GM19397 (cell line): Measurements from ENCODE around the gene ANGEL1.
A peak's percentile ranks its signal among the peaks of the same experiment; 100 is the strongest.

ENCODE experiments used
- ATAC-seq: cut with Tn5 transposase; IDR thresholded peaks from one replicate; pipeline ENCODE4 v1.9.1; 2021; ENCODE audit warnings: mild to moderate bottlenecking, moderate library complexity; ENCODE audit not compliant: unreplicated experiment

The ANGEL1 gene

GRCh38 chr14:76767681-76768656 lies 44.7 kb downstream of the ANGEL1 start:
- ATAC-seq: no peak

DNA sequence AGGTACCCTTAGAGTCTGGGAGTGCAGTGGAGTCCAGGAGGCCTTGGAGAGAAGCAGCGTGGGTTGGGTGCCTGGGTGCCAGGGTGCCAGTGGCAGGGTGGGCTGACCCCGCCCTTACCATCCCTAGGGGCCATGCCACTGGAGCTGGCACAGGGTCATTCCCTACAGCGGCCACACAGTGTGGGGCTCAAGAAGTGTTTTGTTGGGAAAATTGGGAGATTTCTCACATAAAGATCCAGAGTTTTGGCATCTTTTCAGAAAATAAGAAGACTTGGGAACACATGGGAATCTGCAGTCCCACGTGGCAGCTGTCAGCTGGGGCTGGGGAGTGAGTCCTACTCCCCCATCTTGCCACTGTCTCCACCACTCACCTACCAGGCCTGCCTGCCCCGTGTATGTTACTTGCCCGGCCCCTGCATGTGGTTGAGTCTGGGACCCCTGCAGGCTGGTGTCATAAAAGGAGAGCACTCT lies 47.2 kb downstream of the ANGEL1 start:
- no peak for ATAC-seq

DNA sequence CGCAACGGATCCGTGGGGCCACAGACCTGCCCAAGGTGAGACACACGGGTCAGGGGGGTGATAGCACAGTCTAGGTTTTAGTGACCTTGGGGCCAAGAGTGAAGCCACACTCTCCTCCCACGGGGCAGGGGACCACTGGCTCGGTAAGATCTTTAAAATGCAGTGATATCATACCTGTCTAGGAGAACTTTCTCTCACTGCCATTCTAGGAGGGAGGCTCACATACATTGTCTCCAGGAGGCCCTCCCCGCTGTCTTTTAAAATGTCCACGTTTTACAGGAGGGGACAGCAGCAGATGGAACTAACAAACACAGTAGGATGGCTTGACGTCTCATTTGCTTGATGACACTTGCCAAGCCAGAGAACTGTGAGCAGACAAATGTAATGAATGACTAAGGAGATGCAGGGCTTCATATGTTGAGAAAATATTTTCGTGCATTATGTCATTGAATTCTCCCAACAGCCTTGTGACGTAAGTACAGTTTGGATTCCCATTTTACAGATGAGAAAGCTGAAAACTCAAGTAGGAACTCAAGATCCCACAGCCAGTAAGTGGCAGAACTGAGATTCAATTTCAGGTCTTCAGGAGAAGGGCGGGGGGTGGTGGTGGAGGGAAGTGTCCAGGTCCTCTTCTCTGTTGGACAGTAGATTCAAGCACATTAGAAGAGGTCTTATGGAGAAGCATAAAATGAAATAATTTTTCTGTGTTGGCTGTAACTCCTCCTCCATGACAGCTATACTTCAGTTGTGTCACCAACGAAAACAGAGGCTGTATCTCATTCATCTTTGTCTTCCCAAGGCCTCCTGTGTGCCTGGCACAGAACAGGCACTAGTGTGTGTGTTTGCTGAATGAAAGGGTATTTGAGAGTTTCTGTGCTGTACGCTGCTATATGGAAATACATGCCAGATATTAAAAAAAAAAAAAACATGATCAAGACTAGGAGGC lies 49.3 kb downstream of the ANGEL1 start:
- ATAC-seq: no peak

GRCh38 chr14:76762411-76763095 lies 50.1 kb downstream of the ANGEL1 start:
- no peak for ATAC-seq

- no peak for ATAC-seq
Observed at GRCh38 chr14:76761960-76762410, 50.7 kb downstream of the ANGEL1 start.

GRCh38 chr14:76761136-76761959 lies 51.3 kb downstream of the ANGEL1 start, which contains the start of gene VASH1:
VASH1 (plus strand) TSS chr14:76761468; CDS start chr14:76762822, 1,354 bp downstream.
- ATAC-seq: peak; percentile 80

DNA sequence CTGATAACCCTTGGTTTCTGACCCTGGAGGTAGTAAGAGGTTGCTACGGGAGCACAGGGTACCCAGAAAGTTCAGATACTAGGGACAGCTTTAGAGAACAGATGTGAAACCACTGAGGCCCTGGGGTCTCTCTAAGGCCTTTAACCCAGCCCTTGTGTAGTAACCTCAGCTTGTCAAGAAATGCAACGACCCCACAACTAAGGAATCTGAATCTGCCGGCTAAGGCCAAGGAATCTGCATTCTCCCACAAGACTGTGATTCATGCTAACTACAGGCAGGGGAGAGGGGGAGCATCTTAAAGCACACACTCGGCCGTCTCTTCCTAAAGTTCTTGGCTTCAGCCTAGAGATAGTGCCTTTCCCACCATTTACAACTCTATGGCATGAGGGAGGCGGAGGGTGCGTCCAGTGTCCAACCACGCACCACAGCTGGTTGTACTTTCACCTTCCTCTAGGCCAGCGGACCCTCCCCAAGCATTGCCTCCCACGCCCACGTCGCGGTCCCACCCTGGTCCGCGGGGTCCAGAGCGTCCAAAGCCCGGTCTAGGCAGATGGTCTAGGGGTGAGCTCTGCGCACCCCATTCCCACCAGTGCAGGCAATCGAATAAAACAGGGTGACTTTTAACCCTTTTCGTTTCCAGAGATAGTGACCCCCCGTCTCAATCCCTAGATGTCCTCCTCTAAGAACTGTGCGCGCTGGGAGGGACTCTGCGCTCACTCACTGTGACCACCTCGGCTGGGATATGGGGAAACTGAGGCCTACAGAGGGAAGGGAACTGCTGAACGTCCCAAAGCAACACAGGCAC lies 52.1 kb downstream of the ANGEL1 start:
- no peak for ATAC-seq

DNA sequence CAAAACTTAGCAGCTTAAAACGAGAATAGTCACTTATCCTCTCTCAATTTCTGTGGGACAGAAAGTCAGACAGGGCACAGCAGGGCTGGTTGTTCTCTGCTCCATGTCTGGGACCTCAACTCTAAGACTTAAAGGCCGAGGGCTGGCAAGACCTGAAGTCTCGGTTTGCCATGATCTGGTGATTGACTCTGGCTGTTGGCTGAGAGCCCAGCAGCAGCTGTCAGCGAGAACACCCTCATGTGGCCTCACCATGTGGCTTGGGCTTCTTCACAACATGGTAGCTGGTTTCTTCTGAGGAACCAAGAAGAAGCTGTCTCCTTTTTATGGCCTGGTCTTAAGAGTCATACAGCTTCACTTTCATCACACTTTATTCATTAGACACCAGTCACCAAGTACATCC lies 53.1 kb downstream of the ANGEL1 start:
- ATAC-seq: no peak

GRCh38 chr14:76756371-76756750 lies 56.3 kb downstream of the ANGEL1 start:
- no peak for ATAC-seq

DNA sequence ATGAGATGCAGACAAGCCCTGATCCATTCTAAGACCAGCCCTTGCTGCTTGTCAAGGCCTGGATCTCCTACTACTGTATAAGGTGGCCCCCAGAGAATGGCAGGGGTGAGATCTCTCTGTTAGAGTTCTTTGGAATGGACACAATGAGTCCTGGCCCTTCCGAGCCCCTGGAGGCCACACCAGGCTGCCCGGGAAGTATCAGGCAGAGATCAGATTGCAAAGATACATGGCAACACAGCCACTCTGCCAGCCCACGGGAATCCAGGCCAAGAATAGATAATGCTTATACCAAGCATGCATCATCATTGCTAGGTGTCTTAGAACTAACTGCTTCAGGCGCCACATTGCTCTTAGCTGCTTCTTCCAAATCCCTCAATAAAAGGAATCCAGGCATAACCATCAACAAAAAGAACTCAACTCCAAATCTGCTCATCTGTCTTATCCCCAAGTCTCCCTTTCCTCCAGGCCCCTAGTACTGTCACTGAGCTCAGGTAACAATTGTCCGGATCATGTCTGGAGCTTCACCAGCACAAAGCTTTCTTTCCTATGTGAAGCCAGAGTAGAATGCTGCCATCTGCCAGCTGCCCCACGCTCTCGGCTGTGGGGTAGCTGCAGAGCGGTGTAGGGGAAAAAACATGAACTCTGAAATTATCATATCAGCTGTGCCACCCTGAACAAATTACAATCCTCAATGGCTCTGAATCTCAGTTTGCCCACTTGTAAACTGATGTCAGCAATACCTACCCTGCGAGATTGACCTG lies 56.9 kb downstream of the ANGEL1 start:
- no peak for ATAC-seq

- ATAC-seq: no peak
Observed at GRCh38 chr14:76754586-76754985, 58.1 kb downstream of the ANGEL1 start.

- ATAC-seq: no peak
Observed at GRCh38 chr14:76753541-76754198, 59.0 kb downstream of the ANGEL1 start.

- ATAC-seq: no peak
Observed at GRCh38 chr14:76752744-76753143, 59.9 kb downstream of the ANGEL1 start.

GRCh38 chr14:76742966-76743365 lies 69.7 kb downstream of the ANGEL1 start:
- no peak for ATAC-seq

DNA sequence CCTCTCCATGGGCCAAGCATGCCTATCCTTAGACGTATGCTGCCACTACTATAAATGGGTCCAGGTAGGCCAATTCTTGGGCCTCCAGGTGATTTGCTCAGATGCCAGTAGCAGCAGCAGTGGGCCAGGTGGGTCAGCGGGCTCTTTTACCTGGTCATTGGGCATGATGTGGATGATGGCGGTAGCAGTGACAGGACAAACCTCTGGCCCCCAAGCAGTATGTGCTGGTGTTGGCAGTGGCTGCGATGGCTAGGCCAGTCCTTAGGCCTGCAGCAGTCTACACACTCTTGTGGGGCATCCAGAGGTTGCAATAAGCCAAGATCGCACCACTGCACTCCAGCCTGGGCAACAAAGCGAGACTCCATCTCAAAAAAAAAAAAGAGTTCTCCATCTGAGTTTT lies 70.5 kb downstream of the ANGEL1 start:
- ATAC-seq: no peak

DNA sequence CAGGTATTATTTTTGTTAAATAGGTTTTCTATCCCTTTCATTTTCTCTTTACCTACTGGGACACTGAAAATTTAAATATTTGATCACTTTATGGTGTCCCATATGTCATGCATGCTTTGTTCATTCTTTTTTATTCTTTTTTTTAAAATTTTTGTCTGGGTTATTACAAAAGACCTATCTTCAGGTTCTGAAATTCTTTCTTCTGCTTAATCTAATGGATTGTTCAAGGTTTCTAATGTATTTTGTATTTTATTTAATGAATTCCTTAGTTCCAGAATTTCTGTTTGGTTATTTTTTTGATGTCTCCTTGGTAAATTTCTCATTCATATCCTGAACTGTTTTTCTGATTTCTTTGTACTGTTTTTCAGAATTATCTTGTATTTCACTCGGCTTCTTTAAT lies 71.6 kb downstream of the ANGEL1 start:
- no peak for ATAC-seq
